IPS DF 6.9 (cell line): ENCODE measurements around the gene PTBP3.
"Not testable (repeated sequence)": the region's sequence is repeated elsewhere in the genome, so short reads cannot be mapped to it uniquely, and the experiment has no call there.

Experiments used
- DNase-seq: peaks from one replicate; pipeline ENCODE4 v3.0.0-alpha.2; 2013; ENCODE audit warnings: low read depth, low spot score
- H3K27ac ChIP-seq: one replicate; pipeline ENCODE4 v1.5.1; 2013; ENCODE audit warnings: low read length, control low read depth
- H3K27me3 ChIP-seq: 2 replicates; pipeline ENCODE4 v1.6.1; 2013; ENCODE audit warnings: mild to moderate bottlenecking, low read length; ENCODE audit not compliant: control insufficient read depth, insufficient read depth
- H3K36me3 ChIP-seq: 2 replicates; pipeline ENCODE4 v1.6.1; 2013; ENCODE audit warnings: low read length; ENCODE audit not compliant: control insufficient read depth, insufficient read depth
- H3K4me1 ChIP-seq: 2 replicates; pipeline ENCODE4 v1.6.1; 2013; ENCODE audit warnings: low read length; ENCODE audit not compliant: control insufficient read depth, insufficient read depth
- H3K4me3 ChIP-seq: 2 replicates; pipeline ENCODE4 v1.5.1; 2013; ENCODE audit warnings: mild to moderate bottlenecking, low read length
- H3K9me3 ChIP-seq: 2 replicates; pipeline ENCODE4 v1.6.1; 2013; ENCODE audit warnings: low read length, inconsistent platforms; ENCODE audit not compliant: control insufficient read depth, insufficient read depth
- WGBS: extraction: QIAGEN DNeasy Blood & Tissue Kit; methylation state at CpG from one replicate; pipeline ENCODE4 v1.1.7; 2013; ENCODE audit warnings: mixed read lengths, missing lambda C conversion rate; ENCODE audit not compliant: insufficient read length, insufficient coverage; 5-methylcytosine and 5-hydroxymethylcytosine counted together

PTBP3 gene

GRCh38 chr9:112224401-112225289, 108.8 kb downstream of the PTBP3 start:
- Histone ChIP-seq H3K27ac (no peak overlapping the region), H3K4me1 (no peaks in the 10 kb centered on the region), H3K36me3 (no peaks in the 10 kb centered on the region), H3K4me3 (no peak overlapping the region), H3K9me3 (no peaks in the 10 kb centered on the region), H3K27me3 (no peaks in the 10 kb centered on the region)
- no CpG with 5 or more reads among the region's 4 CpGs for WGBS
- DNase-seq: no peak

DNA sequence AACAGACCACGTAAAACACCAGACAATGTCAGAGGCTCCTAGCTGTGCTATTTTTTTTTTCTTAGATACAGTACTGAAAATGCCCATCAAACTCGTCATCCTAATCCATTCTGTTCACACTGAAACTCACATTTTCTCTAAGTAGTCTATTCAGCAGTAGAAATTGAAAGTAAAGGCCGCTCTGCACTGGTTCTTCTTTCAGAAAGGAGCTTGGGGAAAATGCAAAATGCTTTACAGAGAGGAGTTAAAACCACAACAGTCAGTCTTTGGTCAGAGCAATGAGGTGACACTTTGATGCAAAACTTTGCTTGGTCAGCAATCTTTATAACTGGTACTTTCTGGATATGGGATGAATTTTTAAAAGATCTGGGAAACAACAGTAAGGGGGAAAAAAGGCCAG, 114.5 kb downstream of the PTBP3 start:
- DNase-seq: no peak
- no peaks in the 10 kb centered on the region for H3K27me3 ChIP-seq
- no peaks in the 10 kb centered on the region for H3K4me1 ChIP-seq
- H3K9me3 ChIP-seq: no peaks in the 10 kb centered on the region
- 0 out of 2 replicates have a peak, but pooled peaks cover 2% of the 10 kb centered on the region for H3K36me3 ChIP-seq
- no peak overlapping the region for H3K27ac ChIP-seq
- no peak overlapping the region for H3K4me3 ChIP-seq
- WGBS: no CpG with 5 or more reads among the region's 3 CpGs

- H3K9me3 ChIP-seq: no peaks in the 10 kb centered on the region
- WGBS: no CpG with 5 or more reads among the region's 2 CpGs
- no peak for DNase-seq
- H3K27me3 ChIP-seq: no peaks in the 10 kb centered on the region
- no peak overlapping the region for H3K4me3 ChIP-seq
- 0 out of 2 replicates have a peak, but pooled peaks cover under 1% of the 10 kb centered on the region for H3K36me3 ChIP-seq
- H3K27ac ChIP-seq: no peak overlapping the region
- H3K4me1 ChIP-seq: no peaks in the 10 kb centered on the region; the same call in 1 of the 2 replicates
These were observed 120.5 kb downstream of the PTBP3 start for GRCh38 chr9:112212926-112213325.

GRCh38 chr9:112207451-112207850, 126.0 kb downstream of the PTBP3 start:
- H3K27me3 ChIP-seq: no peaks in the 10 kb centered on the region
- WGBS: no CpG with 5 or more reads among the region's 1 CpG
- no peaks in the 10 kb centered on the region for H3K36me3 ChIP-seq
- no peak overlapping the region for H3K27ac ChIP-seq
- H3K4me3 ChIP-seq: no peak overlapping the region
- DNase-seq: no peak
- H3K4me1 ChIP-seq: no peaks in the 10 kb centered on the region; the same call in 1 of the 2 replicates
- no peaks in the 10 kb centered on the region for H3K9me3 ChIP-seq

DNA sequence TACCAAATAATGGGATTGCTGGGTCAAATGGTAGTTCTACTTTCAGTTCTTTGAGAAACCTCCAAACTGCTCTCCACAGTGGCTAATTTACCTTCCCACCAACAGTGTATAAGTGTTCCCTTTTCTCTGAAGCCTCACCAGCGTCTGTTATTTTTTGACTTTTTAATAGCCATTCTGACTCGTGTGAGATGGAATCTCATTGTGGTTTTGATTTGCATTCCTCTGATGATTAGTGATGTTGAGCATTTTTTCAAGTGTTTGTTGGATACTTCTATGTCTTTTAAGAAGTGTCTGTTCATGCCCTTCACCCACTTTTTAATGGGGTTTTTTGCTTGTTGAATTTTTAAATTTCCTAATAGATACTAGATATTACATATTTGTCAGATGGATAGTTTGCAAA, 129.9 kb downstream of the PTBP3 start:
- Histone ChIP-seq H3K4me3 (no peak overlapping the region), H3K36me3 (no peaks in the 10 kb centered on the region), H3K27me3 (no peaks in the 10 kb centered on the region), H3K27ac (no peak overlapping the region), H3K9me3 (no peaks in the 10 kb centered on the region), H3K4me1 (no peaks in the 10 kb centered on the region)
- no peak for DNase-seq
- no CpG with 5 or more reads among the region's 2 CpGs for WGBS

DNA sequence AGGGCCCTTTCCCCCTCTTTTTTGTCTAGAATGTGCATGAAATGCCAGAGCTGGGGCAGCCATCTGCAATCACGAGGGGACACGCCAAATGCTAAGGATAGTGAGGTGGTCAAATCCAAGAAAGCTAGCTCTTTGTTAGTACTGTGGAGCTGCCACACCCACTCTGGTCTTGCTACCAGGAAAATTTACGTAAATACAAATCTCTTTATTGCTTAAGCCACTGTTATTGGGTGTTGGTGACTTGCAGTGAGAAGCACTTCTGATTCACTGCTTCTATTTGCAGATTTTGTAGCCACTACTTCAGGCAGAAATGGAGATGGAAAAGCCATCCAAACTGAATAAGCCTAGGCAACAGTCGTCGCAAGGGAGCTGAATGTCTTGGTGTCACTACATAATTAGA, 132.7 kb downstream of the PTBP3 start:
- H3K27me3 ChIP-seq: no peaks in the 10 kb centered on the region
- no peaks in the 10 kb centered on the region for H3K36me3 ChIP-seq
- no peak for DNase-seq
- no peak overlapping the region for H3K4me3 ChIP-seq
- no peak overlapping the region for H3K27ac ChIP-seq
- WGBS: no CpG with 5 or more reads among the region's 5 CpGs
- no peaks in the 10 kb centered on the region for H3K4me1 ChIP-seq
- no peaks in the 10 kb centered on the region for H3K9me3 ChIP-seq

- peaks cover 2% of the 10 kb centered on the region; the same call in 1 of the 2 replicates for H3K4me1 ChIP-seq
- WGBS: no CpG with 5 or more reads among the region's 4 CpGs
- no peak overlapping the region for H3K4me3 ChIP-seq
- H3K27ac ChIP-seq: no peak overlapping the region
- no peaks in the 10 kb centered on the region for H3K9me3 ChIP-seq
- DNase-seq: no peak
- no peaks in the 10 kb centered on the region for H3K36me3 ChIP-seq
- no peaks in the 10 kb centered on the region for H3K27me3 ChIP-seq
These were observed 134.8 kb downstream of the PTBP3 start for GRCh38 chr9:112198646-112199045.

GRCh38 chr9:112194969-112195431, 138.4 kb downstream of the PTBP3 start:
- WGBS: no CpG with 5 or more reads among the region's 4 CpGs
- no peak overlapping the region for H3K4me3 ChIP-seq
- no peak overlapping the region for H3K27ac ChIP-seq
- peaks cover 2% of the 10 kb centered on the region; the same call in 1 of the 2 replicates for H3K4me1 ChIP-seq
- no peaks in the 10 kb centered on the region for H3K27me3 ChIP-seq
- no peak for DNase-seq
- H3K36me3 ChIP-seq: no peaks in the 10 kb centered on the region
- no peaks in the 10 kb centered on the region for H3K9me3 ChIP-seq

- H3K4me3 ChIP-seq: no peak overlapping the region
- H3K4me1 ChIP-seq: peaks cover 2% of the 10 kb centered on the region; the same call in 1 of the 2 replicates
- H3K27ac ChIP-seq: no peak overlapping the region
- no peaks in the 10 kb centered on the region for H3K9me3 ChIP-seq
- no peaks in the 10 kb centered on the region for H3K27me3 ChIP-seq
- H3K36me3 ChIP-seq: no peaks in the 10 kb centered on the region
- DNase-seq: no peak
- no CpG with 5 or more reads among the region's 6 CpGs for WGBS
These were observed 139.7 kb downstream of the PTBP3 start for GRCh38 chr9:112193572-112194288.

GRCh38 chr9:112190320-112190719, 143.1 kb downstream of the PTBP3 start:
- H3K27me3 ChIP-seq, H3K4me3 ChIP-seq, H3K4me1 ChIP-seq, H3K9me3 ChIP-seq, DNase-seq, H3K36me3 ChIP-seq, H3K27ac ChIP-seq: not testable (repeated sequence)
- WGBS: no CpG with 5 or more reads among the region's 1 CpG
